Measurements from ENCODE around the gene PMM1. TPM values are rescaled to one million over a fixed set of nuclear protein-coding genes. Genes with fewer than 3 reads are reported as not detected.

Gene PMM1
- total RNA-seq, 1 experiment from 2014 or later: 19.8 TPM

DNA sequence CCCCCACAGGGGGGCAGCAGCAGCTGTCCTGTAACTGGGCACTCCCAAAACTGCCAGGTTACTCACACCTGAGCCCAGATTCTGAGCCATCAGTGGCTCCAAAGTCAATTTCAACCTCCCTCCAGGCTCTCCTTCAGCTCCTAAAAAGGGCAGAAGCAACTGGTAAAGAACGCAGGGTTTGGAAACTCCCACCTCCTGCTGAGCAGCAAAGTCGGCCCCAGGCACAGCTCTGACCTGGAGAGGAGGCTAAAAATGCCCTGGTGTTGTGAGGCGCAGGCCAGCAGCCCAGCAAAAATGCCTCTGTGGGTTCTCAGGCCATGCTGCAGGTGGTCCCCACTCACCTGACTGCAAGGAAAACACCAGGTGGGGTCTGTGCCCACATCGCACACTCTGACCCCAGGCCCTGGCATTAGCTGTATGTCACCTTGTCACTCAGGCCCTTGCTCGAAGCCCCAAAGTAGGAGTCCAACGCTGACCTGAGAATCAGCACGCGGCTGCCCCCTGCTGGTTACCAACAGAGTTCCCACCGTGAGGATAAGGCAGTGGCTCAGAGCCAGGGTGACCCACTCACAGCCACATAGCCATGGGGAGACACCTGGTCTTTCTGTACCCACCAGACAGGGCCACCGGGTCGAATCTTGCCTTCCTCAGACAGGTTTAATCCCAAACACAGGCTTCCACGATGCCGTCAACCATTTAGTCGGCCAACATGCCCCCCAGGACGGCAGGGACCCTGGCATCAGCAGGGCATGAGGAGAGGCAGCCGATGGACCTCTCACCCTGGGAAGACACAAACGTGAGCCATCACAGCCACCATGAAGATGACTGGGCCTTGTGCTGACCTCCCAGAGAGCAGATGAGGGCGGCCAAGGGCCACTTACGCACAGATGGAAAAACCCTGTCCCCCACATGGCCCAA, 56.5 kb downstream of the PMM1 start:
- H3K4me1 ChIP-seq (ENCODE audit: insufficient read depth, low read length): no peaks in the 10 kb centered on the region
- Mint-ChIP-seq H3K4me1 (peaks cover 8 to 14% of the 10 kb centered on the region in 2 experiments), H3K4me3 (no peak overlapping the region), H3K9me3 (no peaks in the 10 kb centered on the region), H3K27me3 (ENCODE audit: low read depth) (no peaks in the 10 kb centered on the region), H3K27ac (peak overlapping the region in 2 of 3 experiments; percentile 81 to 89; a peak in 3 of 7 replicates), H3K36me3 (ENCODE audit: insufficient read depth in 1 of 3, low read depth in 3 of 3) (peaks cover 16 to 73% (median 39%) of the 10 kb centered on the region in 3 experiments; a peak in 6 of 7 replicates)
- peaks cover 1% of the 10 kb centered on the region; the same call in 1 of the 2 replicates for H3K79me2 ChIP-seq (ENCODE audit: insufficient read depth, low read length)
- no peak overlapping the region for H2BK15ac ChIP-seq (ENCODE audit: low read depth, low read length)
- no peak overlapping the region for H3K23ac ChIP-seq (ENCODE audit: insufficient read length, low read depth, low read length)
- no peak overlapping the region for H2BK12ac ChIP-seq (ENCODE audit: insufficient read length, low read depth, low read length)
- H3K9me3 ChIP-seq (ENCODE audit: control insufficient read depth, low read depth, low read length): no peaks in the 10 kb centered on the region
- no peak overlapping the region for H4K91ac ChIP-seq (ENCODE audit: insufficient read length, low read depth, low read length)
- DNase-seq: peak; percentile 88
- H2AFZ ChIP-seq (ENCODE audit: low read length): no peak overlapping the region
- peak overlapping the region; percentile 30 for H3K18ac ChIP-seq (ENCODE audit: insufficient read length, low read depth, low read length)
- H3K27ac ChIP-seq (ENCODE audit: insufficient read length, low read depth, low read length): no peak overlapping the region
- no peaks in the 10 kb centered on the region for H3K27me3 ChIP-seq (ENCODE audit: insufficient read depth, low read length)
- H2BK5ac ChIP-seq (ENCODE audit: insufficient read length, low read length): no peak overlapping the region
- H3K79me1 ChIP-seq (ENCODE audit: insufficient read depth, low read depth, low read length, poor library complexity, severe bottlenecking): no peaks in the 10 kb centered on the region
- H3K4ac ChIP-seq (ENCODE audit: low read depth, low read length): no peak overlapping the region
- no CpG with 5 or more reads among the region's 19 CpGs for WGBS (ENCODE audit: extremely low coverage, insufficient read length, low lambda C conversion rate)
- no peaks in the 10 kb centered on the region for H3K23me2 ChIP-seq (ENCODE audit: insufficient read length, low read depth, low read length, poor library complexity, severe bottlenecking)
- no peak overlapping the region for H4K5ac ChIP-seq (ENCODE audit: insufficient read length, low read depth, low read length)
- 0 out of 2 replicates have a peak overlapping the region, but pooled peaks have one; percentile 47 for H3K14ac ChIP-seq (ENCODE audit: insufficient read depth, low read length)
- no peak overlapping the region for H2AK5ac ChIP-seq (ENCODE audit: insufficient read length, low read length)
- H3K56ac ChIP-seq (ENCODE audit: insufficient read length, low read depth, low read length): no peak overlapping the region
- TF ChIP-seq CTCF (conservative IDR thresholded peaks at IDR 0.05): peak; percentile 82
- H4K20me1 ChIP-seq (ENCODE audit: control insufficient read depth, insufficient read depth, insufficient read length): no peaks in the 10 kb centered on the region
- no peak overlapping the region for H3T11ph ChIP-seq (ENCODE audit: low read length)
- H3K9ac ChIP-seq (ENCODE audit: extremely low read depth, insufficient read length, low read length): no peak overlapping the region
- H2BK120ac ChIP-seq (ENCODE audit: low read depth, low read length, poor library complexity, severe bottlenecking): no peak overlapping the region
- H4K8ac ChIP-seq (replicated peaks; ENCODE audit: insufficient read length, low read depth, low read length): no peak overlapping the region
- no peak overlapping the region for H3K4me2 ChIP-seq (ENCODE audit: insufficient read depth, insufficient read length, low read length)
- no peak overlapping the region for H2BK20ac ChIP-seq (ENCODE audit: low read depth, low read length, poor library complexity, severe bottlenecking)
